IPS-18c (cell line): ENCODE data around the gene CFAP91.

Source experiments
- H3K4me3 ChIP-seq: 2 replicates; pipeline ENCODE4 v1.7.0; 2013; ENCODE audit warnings: low read depth, mild to moderate bottlenecking, low read length, moderate library complexity; ENCODE audit not compliant: insufficient read depth
- H3K9me3 ChIP-seq: one replicate; pipeline ENCODE4 v1.6.1; 2013; ENCODE audit warnings: mild to moderate bottlenecking, low read length, moderate library complexity; ENCODE audit not compliant: control insufficient read depth, insufficient read depth

CFAP91 gene

DNA sequence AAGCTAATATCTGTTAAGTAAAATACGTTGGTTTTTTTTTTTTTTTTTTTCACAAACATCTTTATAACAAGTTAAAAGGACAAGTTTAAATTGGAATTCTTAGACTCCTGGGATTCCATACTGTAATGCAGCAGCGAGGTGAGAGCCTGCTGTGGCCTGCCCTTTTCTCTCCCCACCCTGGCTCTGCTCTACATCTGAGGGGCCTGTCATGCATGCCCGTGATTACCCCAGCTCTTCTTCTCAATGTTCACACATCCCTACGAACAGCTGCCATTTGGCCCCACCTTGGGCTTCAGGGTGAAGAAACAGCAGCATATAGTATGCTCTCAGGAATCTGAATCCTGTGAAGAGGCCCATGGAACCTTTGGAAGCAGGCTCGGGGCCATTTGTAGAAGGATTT, 14.7 kb downstream of the CFAP91 start:
- no peaks in the 10 kb centered on the region for H3K9me3 ChIP-seq
- no peak overlapping the region for H3K4me3 ChIP-seq

DNA sequence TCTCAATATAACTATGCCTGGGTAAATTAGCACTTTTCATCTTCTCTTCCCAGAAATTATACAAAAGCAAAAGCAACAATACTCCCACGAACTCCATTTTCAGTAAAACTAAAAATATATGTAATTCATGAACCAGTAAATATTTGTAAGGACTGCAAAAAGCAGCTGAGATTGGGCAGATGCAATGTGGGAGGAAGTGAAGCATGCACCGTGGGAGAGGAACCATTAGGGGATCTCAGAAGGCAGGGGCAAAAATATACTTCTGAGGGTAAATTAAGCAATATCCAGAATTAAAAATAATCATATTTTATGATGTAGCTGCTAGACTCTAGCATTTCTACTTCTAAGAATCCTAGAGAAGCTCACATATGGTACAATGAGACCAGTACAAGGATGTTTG, 20.2 kb downstream of the CFAP91 start:
- Histone ChIP-seq H3K9me3 (no peaks in the 10 kb centered on the region), H3K4me3 (no peak overlapping the region)

DNA sequence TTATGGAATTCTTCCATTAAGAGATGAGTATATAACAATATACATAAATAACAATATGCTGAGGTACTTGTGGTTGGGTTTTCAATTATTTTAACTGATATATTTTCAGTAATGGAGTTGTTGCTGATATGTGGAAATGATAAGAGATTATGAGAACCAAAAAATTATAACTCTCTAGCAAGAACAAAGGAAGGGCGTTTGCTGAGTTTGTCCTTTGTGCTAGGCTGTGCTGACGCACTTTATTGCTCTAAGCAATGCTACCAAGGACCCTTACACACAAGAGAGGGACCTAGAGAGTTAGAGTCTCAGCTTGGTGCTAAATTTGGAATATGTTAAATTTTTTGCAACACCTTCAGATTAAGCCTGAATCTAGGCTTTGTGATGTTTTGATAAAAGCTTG, 24.1 kb downstream of the CFAP91 start:
- Histone ChIP-seq H3K4me3 (no peak overlapping the region), H3K9me3 (no peaks in the 10 kb centered on the region)

- no peaks in the 10 kb centered on the region for H3K9me3 ChIP-seq
Observed at GRCh38 chr3:119729996-119730395, 27.2 kb downstream of the CFAP91 start.

GRCh38 chr3:119731560-119732343, 28.9 kb downstream of the CFAP91 start:
- H3K4me3 ChIP-seq, result no peak overlapping the region; the same call in 1 of the 2 replicates
- H3K9me3 ChIP-seq, result no peaks in the 10 kb centered on the region

More at GRCh38 chr3:119729996-119730395, 27.2 kb downstream of the CFAP91 start:
- H3K4me3 ChIP-seq, result no peak overlapping the region

- Histone ChIP-seq H3K4me3 (no peak overlapping the region), H3K9me3 (no peaks in the 10 kb centered on the region)
Observed at GRCh38 chr3:119733812-119734211, 31.0 kb downstream of the CFAP91 start.

DNA sequence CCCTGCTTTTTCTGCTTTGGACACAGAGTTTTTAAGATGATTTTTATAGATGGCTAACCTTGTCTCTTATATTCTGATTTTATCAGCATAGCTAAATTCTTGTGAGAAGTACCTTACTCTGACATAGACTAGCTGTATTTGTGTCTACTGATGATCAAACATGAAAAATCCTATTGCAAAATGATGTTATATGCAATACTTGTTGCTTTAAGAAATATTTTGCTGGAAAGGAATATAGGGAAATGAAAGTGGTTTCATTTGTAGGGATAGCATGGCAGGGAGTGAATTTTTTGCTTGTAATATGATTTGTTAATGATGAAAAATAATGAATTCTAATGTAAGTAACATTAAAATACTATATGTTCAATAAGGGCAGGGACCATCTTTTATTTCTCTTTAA, 35.9 kb downstream of the CFAP91 start:
- Histone ChIP-seq H3K4me3 (no peak overlapping the region), H3K9me3 (no peaks in the 10 kb centered on the region)

DNA sequence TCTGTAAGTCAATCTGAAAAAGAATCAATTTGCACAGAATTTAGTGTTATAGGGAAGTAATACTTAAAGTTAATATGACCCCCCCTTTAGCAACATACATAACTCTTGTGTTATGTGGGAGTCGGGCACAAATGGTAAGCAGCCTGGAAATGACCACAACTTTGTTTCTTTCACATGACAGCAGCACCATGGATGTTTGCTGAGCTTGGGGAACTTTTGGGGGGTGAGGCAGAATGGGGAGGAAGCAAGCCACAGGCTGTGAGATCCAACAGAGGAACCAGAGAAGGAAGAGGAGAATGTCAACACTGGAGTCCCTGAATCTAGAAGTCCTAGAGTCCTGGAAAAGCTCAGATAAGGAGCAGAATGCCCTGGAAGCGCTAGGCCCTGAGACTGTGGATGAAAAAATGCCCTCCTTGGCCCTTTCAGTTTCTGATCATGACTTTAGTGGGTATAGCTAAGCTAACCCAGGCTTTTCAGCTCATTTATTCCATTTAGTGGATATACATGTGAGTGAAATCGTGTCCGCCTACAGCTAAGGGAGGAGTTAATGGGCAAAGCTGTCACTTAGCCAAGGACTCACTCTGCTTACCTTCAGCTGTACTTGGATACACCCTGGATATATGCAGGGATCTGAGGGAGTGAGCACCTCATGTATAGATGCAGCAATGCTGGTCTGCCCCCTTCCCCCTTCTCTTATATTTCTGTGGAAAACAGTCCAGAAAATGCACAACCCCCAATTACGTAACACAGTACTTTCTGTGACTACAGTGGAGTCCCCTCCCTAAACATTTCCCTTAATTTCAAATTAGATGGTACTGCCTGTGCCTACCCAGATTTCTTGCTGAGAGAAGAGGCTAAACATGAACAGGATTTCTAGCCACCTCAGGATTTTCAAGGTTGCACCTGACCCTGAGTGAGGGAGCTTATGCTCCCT, 39.1 kb downstream of the CFAP91 start:
- Histone ChIP-seq H3K9me3 (no peaks in the 10 kb centered on the region), H3K4me3 (no peak overlapping the region)

- Histone ChIP-seq H3K4me3 (no peak overlapping the region), H3K9me3 (no peaks in the 10 kb centered on the region)
Observed at GRCh38 chr3:119743921-119744320, 41.1 kb downstream of the CFAP91 start.

DNA sequence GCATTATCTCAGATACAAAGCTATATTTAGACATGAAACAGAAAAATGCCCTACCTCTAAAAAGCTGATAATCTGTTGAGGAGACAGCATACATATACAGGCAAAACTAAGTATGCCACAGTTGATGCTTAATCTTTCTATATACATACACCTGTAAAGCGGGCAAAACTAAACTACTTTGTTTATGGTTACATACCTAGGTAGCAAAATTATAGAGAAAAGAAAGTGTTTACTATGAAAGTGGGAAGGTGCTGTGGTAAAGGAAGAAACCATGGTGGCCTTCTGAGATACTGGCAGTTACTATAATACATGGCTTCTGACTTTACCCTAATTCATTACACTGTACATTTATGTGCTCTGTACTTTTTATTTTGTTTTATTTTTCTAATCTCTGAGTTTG, 43.1 kb downstream of the CFAP91 start:
- H3K4me3 ChIP-seq, result no peak overlapping the region
- no peaks in the 10 kb centered on the region for H3K9me3 ChIP-seq

DNA sequence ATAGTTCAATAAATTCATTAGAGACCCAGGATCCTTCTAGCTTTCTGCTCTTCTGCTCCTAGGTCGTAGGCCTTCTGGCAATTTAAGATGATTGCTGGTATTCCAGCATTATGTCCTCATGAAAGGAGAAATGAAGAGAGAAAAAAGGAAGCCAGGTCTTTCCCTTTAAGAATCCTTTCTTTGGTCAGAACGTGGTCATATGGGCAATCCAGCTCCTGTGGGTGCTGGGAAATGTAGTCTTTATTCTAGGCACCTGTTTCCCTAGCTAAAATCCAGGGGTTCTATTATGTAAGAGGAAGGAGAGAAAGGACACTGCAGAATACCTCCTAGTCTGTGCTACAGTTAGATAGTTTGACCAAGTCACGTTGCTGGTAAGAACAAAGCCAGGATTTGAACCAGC, 43.6 kb downstream of the CFAP91 start:
- H3K9me3 ChIP-seq, result no peaks in the 10 kb centered on the region
- H3K4me3 ChIP-seq, result no peak overlapping the region

DNA sequence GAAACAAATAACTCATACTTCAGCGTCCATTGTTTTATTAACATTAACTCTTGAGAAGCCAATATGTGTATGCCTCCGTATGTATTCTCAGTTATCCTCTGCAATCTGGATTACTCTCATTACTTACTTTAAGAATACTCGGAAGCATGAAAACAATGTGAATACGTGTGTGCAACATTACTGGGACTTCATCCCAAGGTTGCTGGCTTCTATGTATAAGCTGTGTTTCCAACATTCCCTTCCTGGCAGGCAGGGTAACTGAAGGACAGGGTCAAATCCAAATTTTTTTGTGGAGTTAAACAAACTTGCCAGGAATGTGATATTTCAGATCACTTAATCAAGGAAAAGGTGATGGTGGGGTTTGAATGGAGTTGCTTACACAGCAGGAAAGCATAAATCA, 44.5 kb downstream of the CFAP91 start:
- Histone ChIP-seq H3K9me3 (no peaks in the 10 kb centered on the region), H3K4me3 (no peak overlapping the region)

DNA sequence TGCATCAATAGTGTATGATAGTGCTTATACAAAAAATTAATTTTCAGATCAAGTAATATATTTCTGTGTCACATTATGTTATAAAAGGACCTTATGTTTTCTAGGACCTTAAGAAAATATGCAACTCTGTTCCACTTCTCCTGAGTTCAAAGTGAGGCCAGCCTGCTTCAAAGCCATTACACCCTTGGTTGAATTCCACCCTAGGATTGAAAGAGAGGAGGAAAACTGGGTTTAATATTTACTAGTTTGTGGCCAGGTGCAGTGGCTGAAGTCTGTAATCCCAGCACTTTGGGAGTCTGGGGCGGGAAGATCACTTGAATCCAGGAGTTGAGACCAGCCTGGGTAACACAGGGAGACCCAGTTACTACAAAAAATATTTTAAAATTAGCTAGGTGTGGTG, 46.2 kb downstream of the CFAP91 start:
- H3K9me3 ChIP-seq, result no peaks in the 10 kb centered on the region
- H3K4me3 ChIP-seq, result no peak overlapping the region

DNA sequence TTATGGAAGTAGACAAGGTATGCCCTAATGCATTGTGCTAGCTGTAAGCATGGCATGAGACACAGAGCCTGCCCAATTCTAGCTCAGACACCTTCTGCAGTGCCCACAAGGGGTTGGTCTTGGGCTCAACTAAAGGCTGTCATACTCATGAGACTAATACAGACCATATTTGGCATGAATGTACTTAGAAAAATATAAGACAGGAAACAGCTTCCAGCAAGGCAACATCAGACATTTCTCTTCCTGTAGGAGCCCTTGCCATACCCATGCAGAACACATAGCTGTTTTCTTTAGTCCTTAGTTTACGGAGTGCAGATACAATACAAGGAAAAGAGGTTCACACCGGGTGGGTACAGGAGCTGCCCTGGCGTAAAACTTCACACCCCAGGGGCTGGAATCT, 48.6 kb downstream of the CFAP91 start:
- no peaks in the 10 kb centered on the region for H3K9me3 ChIP-seq
- no peak overlapping the region for H3K4me3 ChIP-seq
